Jurkat, Clone E6-1 (cell line): Measurements from ENCODE around the gene L1CAM. TPM values are rescaled to one million over a fixed set of nuclear protein-coding genes. Genes with fewer than 3 reads are reported as not detected.

Experiments used
- DNase-seq: peaks from one replicate; pipeline ENCODE4 v3.0.0-alpha.2; 2011; ENCODE audit warnings: low read depth, low spot score
- H3K4me3 ChIP-seq: 2 replicates; pipeline ENCODE4 v1.5.1; 2011; ENCODE audit warnings: mild to moderate bottlenecking, low read length, control low read depth, moderate library complexity
- polyA plus RNA-seq: library from polyadenylated mRNA; unstranded; fragments of >200 nt; gene quantifications from one replicate; pipeline ENCODE4 v1.2.1, GENCODE V29; 2012; ENCODE audit warnings: missing spikeins; ENCODE audit not compliant: insufficient read length, insufficient read depth

L1CAM gene
- polyA plus RNA-seq, result 2.3 TPM

GRCh38 chrX:153885968-153886903 is at the start of gene L1CAM:
L1CAM (minus strand) TSS chrX:153886173; CDS start chrX:153875836, 10,337 bp downstream.
- no peak for DNase-seq
- no peak within 1 kb of the TSS for H3K4me3 ChIP-seq

GRCh38 chrX:153935326-153935851 is 49.4 kb upstream of the L1CAM start:
- no peak for DNase-seq
- peak overlapping the region; percentile 50 for H3K4me3 ChIP-seq

GRCh38 chrX:153934762-153935325 is 48.9 kb upstream of the L1CAM start, which contains the start of gene NAA10:
NAA10 (minus strand) TSS chrX:153935037; CDS start chrX:153934904, 133 bp downstream.
- no peak for DNase-seq
- H3K4me3 ChIP-seq, result peak within 1 kb of the TSS; percentile 63

GRCh38 chrX:153934148-153934761 is 48.3 kb upstream of the L1CAM start:
- no peak for DNase-seq
- H3K4me3 ChIP-seq, result peak overlapping the region; percentile 63

- H3K4me3 ChIP-seq, result peak overlapping the region; percentile 63
- DNase-seq, result no peak
Observed at GRCh38 chrX:153933748-153934147, 47.8 kb upstream of the L1CAM start.

GRCh38 chrX:153932220-153932915 is 46.4 kb upstream of the L1CAM start:
- DNase-seq, result no peak
- no peak overlapping the region for H3K4me3 ChIP-seq

GRCh38 chrX:153931748-153932147 is 45.8 kb upstream of the L1CAM start:
- H3K4me3 ChIP-seq, result no peak overlapping the region
- DNase-seq, result no peak

GRCh38 chrX:153931151-153931550 is 45.2 kb upstream of the L1CAM start:
- no peak for DNase-seq
- no peak overlapping the region for H3K4me3 ChIP-seq

- no peak overlapping the region for H3K4me3 ChIP-seq
- DNase-seq, result no peak
Observed at GRCh38 chrX:153930011-153930910, 44.3 kb upstream of the L1CAM start.

GRCh38 chrX:153929576-153929975 is 43.6 kb upstream of the L1CAM start:
- peak overlapping the region; percentile 51 for H3K4me3 ChIP-seq
- DNase-seq, result no peak

GRCh38 chrX:153928846-153929245 is 42.9 kb upstream of the L1CAM start:
- H3K4me3 ChIP-seq, result peak overlapping the region; percentile 51
- no peak for DNase-seq

- DNase-seq, result peak; percentile 96
- H3K4me3 ChIP-seq, result peak overlapping the region; percentile 85
Observed at GRCh38 chrX:153927922-153928760, 42.2 kb upstream of the L1CAM start.

GRCh38 chrX:153927672-153927921 is 41.6 kb upstream of the L1CAM start:
- no peak for DNase-seq
- H3K4me3 ChIP-seq, result peak overlapping the region; percentile 85

GRCh38 chrX:153926858-153927671 is 41.1 kb upstream of the L1CAM start:
- peak overlapping the region; percentile 85 for H3K4me3 ChIP-seq
- DNase-seq, result peak; percentile 90

GRCh38 chrX:153926552-153926857 is 40.5 kb upstream of the L1CAM start:
- no peak for DNase-seq

GRCh38 chrX:153925739-153926551 is 40.0 kb upstream of the L1CAM start, which contains the start of gene ARHGAP4:
ARHGAP4 (minus strand) TSS chrX:153926264; CDS start chrX:153926202, 62 bp downstream.
- DNase-seq, result peak; percentile 40
- H3K4me3 ChIP-seq, result peak within 1 kb of the TSS; percentile 85

More at GRCh38 chrX:153926552-153926857, 40.5 kb upstream of the L1CAM start:
- H3K4me3 ChIP-seq, result peak overlapping the region; percentile 85
